ENCODE measurements around the gene ELOVL6.

DNA sequence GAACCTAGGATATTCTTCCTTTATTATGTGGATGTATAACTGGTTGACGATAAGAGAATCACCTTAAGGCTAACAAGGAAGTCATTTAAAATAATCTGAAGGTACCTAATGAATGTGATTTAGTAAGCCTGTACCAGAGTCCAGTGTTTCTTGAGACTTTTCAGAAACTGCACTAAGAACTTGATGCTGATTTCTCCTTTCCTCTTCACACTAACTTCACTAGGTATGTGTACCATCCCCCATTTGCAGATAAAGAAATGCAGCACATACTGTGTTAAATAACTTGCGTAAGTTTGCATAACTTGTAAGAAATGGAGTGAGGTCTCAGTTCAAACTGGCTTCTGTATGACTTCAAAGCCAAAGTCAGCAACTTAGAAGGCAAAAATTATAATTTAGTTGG, 63.3 kb downstream of the ELOVL6 start:
- TF ChIP-seq, protein P1, sequence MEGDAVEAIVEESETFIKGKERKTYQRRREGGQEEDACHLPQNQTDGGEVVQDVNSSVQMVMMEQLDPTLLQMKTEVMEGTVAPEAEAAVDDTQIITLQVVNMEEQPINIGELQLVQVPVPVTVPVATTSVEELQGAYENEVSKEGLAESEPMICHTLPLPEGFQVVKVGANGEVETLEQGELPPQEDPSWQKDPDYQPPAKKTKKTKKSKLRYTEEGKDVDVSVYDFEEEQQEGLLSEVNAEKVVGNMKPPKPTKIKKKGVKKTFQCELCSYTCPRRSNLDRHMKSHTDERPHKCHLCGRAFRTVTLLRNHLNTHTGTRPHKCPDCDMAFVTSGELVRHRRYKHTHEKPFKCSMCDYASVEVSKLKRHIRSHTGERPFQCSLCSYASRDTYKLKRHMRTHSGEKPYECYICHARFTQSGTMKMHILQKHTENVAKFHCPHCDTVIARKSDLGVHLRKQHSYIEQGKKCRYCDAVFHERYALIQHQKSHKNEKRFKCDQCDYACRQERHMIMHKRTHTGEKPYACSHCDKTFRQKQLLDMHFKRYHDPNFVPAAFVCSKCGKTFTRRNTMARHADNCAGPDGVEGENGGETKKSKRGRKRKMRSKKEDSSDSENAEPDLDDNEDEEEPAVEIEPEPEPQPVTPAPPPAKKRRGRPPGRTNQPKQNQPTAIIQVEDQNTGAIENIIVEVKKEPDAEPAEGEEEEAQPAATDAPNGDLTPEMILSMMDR (IDR thresholded peaks at IDR 0.05), result no peak
- no peak for TF ChIP-seq POLR2A (IDR thresholded peaks at IDR 0.05)

Measured in stomach (tissue), 4 donors.